CD4-positive, alpha-beta T cell treated with Interferon gamma for 1 hour (primary cell): ENCODE data around the gene GPR108.

Experiments
- DNase-seq: peaks from one replicate; pipeline ENCODE4 v3.0.0-alpha.2; 2020

GPR108 gene

DNA sequence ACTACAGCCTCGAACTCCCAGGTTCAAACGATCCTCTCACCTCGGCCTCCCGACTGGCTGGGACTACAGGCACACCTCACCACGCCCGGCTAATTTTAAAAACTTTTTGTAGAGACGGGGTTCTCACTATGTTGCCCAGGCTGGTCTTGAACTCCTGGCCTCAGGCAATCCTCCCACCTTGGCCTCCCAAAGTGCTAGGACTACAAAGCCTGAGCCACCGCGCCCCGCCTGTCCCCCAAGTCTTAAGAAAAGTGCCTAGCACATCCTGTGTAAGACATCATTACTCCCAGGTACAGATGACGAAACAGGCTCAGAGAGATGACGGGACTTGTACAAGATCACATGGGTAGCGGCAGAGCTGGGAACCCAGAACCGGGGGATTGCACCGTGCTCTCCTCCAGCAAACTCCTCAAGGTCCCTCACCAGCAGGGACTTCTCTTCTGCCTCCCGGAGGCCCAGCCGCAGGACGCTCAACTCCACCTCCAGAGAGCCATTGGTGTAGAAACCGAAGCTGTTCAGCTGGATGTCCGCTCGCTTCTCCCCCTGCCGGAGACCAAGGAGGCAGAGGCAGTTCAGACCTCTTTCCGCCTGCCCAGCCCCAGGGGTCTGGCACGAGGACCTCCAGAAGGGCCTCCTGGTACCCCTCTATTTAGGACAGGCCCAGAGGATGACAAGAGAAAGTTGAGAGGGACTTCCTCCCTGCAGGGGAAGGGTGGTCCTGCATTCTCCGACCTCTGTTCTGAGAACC, 1.0 kb downstream of the GPR108 start:
- DNase-seq, result peak; percentile 76

DNA sequence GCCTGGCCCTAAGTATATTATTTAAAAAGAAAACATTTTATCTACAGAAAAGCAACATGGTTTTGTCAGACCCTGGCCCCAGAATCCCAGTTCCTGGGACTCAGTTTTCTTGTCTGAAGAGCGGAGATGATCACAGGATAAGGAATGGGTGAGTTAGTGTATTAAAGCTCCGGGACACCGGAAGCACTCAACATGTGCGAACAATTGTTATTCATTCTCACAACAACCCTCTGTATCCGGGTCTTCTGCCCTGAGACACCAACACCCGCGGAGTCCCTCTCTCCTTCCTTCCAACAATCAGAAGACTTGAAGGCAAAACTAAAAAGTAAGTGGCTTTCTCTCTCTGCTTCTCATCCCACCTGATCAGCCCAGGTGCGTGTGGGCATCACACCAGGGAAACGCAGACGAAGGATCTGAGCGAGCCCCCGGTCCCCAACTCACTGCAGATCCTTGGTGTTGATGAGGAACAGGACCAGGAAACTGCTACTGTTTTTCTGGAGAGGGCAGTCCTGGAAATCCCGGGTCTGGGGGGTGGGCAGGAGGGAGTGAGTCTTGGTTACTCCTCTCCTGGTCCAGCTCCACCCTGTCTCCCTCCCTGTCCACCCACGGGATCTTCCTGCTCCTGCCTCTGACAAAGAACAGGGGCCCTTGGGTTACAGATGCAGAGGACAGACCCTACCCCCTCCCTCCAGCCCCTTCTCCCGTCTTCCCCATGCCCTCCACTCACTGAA, 2.0 kb downstream of the GPR108 start:
- no peak for DNase-seq

DNA sequence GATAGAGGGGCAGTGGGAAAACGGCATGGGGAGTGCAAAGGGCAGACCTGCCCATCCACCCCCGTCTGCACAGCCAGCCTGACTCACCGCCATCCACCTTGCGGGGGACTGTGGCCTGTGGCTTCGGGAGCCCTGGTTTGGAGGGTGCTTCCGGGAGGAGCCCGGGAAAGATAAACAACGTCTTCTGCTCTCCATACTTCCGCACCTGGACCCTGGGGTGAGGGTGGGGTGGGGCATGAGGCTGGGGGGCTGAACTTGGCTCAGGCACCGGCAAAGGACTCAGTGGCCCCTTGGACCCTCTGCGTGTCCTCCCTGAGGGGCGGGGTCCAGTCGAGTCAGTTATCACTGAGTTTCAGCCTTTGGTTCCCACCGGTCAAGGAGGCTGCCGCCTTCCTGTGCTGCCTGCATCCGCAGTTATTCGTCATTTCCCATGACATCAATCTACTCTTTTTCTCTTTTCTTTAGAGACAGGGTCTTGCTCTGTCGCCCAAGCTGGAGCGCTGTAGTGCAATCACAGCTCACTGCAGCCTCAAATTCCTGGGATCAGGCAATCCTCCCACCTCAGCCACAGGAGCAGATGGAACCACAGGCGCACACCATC, 3.2 kb downstream of the GPR108 start:
- no peak for DNase-seq

DNA sequence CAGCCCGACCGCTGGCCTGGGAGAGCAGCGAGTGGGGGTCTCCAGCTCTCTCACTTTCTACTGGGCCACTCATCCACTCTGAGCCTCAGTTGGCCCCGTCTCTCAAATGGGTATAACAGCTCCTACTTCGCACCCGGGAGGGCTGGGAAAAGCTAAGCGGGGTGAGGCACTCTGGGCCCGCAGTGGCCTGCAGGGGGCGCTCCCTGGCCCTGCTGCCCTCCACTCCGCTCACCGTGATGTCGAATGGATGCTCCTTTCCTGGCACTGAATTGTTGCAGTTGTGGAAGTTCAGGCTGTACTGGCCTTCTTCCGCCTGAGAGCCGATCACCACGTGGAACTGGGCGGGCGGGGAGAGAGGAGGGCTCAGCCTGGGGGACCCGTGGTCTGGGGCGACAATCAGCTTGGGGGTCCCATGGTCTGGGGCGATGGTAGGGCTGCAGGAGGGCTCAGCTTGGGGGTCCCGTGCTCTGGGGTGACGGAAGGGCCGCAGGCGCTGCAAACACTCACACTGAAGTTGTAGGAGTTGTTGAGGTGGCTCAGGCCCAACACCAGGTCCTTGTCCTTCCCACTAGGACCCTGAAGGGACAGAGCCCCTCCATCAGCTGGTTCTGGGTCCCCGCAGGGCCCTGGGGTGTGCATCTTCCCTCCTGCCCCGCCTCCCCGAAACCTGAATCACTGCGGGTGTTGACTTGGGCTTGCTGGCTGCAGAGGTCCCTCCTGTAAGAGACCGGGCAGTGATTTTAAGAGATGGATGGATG, 3.9 kb downstream of the GPR108 start:
- no peak for DNase-seq

DNA sequence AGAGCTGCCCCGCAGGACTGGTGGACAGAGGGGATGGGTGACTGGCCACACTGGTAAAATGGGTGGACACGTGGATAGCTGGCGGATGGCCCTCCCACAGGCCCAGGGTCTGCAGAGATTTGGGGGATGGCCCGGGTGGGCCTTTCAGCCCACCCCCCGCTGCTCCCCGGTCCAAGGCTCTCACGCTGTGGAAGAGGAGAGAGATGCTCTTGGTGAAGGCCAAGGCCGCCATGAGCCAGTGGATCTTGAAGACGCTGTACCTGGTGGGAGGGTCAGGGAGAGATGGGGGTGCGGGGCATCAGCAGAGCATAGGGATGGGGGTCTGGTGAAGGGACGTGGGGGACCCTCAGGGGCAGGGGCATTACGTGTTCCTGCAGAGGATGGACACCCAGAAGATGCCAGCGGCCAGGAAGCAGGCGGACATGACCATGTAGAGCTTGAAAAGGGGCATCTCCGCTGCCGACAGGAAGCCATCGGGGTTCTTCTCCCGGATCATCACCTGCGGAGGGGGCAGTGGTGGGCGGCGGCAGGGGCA, 4.5 kb downstream of the GPR108 start:
- DNase-seq, result no peak

DNA sequence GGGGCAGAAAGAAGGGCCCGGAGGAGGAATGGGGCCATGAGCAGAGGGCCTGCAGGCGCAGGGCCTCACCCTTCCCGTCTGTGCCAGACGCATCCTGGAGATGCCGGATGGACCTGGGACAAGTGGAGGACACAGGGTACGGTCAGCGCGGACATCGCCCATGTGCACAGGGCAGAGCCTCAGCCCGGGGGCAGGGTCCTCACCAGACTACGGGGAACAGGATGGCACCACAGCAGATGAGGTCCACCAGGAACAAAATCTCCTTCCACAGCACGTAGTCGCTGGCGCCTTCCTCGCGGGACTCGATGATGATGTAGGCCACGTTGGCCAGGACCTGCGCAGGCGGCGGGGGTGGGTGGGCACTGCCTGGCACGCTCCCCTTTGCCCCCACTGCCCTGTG, 5.6 kb downstream of the GPR108 start:
- no peak for DNase-seq

DNA sequence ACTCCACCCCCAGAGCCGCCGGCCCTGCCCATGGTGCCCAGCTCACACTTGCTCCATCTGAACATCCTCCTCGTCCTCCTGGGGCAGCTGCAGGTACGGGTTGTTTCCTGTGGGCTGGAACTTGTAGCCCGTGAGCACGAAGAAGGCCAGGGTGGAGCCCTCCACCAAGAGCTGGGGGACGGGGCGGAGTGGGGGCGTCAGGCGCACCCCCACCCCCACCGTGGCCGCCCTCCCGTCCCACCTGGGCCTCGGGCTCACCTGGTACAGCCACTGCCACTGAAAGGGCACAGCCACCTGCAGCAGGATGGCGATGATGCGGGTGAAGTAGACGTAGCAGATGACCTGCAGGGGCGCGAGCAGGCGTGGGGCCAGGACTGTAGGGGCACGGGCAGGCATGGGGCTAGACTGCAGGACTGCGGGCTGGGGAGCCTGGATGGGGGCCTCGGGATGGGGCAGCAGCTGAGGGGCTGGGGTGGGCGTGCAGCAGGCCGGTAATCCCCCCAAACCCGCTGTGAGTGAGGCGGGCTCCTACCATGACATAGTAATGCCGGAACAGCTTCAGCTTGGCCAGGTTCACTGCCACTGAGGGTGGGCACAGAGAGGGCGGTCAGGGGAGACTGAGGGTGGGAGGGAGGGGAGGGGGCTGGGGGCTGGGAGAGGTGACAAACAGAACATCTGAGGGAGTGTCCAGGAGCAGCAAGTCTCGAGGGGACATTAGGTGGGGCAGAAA, 6.3 kb downstream of the GPR108 start:
- DNase-seq, result no peak

DNA sequence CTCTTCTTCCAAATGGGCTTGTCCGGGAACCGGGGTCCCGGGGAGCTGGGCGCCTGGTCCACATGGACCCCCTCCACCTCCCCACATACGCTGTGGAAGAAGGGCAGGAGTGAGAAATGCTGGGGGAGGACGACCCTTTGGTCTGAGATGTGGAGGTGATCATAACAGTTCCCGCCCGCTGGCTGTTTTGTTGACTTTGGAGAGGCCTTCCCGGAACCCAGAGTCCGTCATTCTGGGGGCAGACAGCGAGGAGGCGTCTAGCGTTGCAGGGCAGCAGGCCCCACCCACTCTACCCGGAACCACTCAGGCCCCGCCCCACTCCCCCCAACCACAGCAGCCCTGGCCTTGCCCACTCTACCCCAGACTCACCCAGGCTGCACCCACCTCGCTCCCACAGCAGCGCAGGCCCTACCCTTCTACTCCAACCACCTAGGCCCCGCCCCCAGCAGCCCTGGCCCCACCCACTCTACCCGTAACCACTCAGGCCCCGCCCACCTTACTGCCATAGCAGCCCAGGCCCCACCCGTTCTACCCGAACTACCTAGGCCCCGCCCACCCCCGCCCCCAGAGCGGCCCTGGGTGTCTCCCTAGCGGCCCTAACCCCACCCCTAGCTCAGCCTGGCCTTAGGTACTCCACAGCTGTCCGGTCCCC, 7.1 kb downstream of the GPR108 start:
- no peak for DNase-seq

DNA sequence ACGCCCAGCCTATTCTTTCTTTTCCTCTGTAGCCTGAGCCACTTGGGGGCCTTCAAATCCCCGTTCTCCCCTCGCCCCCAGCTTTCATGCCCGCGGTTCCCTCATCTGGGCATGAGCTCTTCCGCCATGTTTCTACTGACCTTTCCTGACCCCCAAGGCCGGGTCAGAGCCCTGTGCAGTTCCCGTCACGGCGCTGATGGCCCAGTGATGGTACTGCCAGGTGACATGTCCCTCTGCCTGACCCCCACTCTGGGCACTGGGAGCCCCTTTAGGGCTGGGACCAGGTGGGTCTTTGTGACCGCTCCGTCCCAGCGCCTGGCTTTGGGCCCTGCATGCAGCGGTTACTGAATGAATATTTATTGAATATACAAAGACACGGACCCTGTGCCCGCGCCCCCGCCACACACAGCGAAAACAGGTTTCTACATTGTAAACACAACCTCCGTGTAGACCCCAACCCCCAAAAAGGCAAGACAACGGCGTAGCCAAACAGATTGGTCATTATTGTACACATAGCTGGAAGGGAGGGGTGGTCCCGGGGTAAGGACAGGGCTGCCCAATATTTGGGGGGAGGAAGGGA, 7.7 kb downstream of the GPR108 start:
- no peak for DNase-seq

DNA sequence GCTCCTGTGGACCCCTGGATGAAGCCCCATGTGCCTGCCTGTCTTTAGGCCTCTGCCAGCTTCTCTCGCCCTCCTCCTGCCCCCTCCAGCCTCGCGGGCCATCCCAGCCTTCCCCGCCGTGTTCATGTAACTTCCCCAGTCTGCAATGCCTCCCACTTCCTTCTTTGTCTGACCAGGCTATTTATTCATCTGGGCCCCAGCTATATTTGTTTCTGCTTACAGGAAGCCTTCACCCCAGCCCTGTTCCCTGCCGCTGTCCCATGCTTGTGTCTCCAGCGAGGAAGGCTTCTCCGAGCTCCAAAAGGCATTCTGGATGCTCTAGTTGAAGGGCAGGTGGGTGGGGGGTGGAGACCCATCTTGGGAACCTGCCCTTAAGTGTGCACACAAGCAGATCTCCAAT, 9.0 kb downstream of the GPR108 start:
- DNase-seq, result peak; percentile 36

DNA sequence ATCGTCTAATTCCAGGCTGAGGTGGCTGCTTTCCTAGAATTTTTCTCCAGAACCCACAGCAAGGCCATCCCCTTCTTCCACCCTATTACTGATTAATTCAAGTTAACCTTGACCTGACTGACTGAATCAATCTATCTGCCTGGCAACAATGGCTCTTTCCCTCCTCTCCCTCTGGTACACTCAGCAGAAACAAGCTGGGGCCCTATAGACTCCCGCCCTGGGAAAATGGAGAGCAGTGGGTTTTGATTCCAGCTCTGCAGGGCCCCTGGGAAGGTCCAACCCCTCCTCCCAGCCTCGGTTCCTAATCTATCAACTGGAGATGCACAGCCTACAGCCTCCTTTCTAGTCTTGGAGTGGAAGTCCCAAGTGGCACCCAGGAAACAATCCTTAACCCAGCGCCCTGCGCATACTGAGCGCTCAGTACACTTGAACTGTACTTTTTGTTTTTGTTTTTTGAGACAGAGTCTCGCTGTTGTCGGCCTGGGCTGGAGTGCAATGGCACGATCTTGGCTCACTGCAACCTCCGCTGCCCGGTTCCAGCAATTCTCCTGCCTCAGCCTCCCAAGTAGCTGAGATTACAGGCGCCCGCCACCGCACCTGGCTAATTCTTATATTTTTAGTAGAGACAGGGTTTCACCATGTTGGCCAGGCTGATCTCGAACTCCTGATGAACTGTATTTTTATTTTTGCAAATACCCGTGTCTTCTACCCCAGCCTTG, 11.7 kb downstream of the GPR108 start:
- DNase-seq, result no peak

DNA sequence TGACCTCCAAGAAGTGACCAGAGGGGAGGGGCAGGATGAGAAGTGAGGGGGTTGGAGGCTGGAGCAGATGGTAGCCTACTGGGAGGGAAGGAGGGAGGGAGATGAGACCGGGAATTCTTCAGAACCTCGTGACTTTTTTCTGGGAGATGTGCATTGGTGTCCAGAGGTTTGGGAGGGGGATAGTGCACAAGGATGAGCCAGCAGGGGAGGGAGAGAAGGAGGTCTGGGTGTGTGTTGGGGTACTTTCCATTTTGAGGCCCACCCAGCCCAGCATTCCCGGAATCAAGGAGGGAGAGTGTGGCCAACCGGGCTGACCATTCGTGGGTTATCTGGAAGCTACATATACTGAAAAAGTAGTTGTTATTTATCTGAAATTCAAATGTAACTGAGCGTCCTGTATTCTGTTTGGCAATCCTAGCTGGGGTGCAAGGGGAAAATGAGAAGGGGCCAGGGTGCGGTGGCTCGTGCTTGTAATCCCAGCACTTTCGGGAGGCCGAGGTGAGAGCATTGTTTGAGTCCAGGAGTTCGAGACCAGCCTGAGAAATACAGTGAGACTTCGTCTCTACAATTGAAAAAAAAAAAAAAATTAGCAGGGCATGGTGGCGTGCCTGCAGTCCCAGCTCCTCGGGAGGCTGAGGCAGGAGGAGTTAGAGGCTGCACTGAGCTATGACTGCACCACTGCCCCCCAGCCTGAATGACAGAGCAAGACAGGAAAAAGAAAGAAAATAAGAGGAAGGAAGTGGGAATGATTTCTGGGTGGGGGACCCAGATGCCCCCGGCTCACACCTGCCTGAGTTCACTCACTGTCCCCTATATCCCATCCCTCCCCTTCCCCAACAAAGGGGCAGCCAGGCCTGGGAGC, 12.5 kb downstream of the GPR108 start:
- no peak for DNase-seq

DNA sequence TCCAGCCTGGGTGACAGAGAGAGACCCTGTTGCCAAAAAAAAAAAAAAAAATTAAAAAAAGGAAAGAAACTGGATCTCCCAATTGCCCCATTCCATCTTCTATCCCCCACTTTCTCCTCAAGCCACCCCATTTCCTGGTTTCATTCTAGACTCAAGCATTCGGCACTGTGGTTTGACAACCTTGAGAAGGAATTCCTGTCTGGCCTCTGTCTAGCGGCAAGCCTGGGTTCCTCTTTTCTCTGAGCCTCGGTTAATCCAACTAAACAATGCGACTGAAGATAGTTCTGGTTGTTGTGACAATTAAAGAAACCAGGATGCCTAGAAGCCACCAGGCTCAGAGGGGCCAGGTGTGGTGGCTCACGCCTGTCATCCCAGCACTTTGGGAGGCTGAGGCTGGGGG, 13.6 kb downstream of the GPR108 start:
- no peak for DNase-seq

DNA sequence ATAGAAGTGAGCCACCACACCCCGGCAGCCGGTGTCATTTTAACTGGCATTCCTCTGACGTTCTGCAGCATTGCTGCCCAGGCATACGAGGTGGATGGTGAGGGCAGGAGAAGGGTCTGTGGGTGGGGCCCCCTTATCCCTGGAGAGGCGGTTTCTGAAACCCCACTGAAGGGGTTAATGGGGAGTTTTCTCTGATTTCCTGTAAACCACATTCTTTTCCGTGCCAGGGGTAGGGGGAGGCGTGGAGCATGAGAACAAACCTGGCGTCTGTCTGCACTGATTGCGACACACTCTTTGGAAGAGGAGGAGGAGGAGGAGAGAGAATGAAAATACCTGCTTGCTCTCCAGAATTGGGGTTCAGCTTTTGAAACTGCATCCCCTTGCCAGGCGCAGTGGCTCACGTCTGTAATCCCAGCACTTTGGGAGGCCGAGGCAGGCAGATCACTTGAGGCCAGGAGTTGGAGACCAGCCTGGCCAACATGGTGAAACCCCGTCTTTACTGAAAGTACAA, 14.2 kb downstream of the GPR108 start:
- DNase-seq, result no peak

DNA sequence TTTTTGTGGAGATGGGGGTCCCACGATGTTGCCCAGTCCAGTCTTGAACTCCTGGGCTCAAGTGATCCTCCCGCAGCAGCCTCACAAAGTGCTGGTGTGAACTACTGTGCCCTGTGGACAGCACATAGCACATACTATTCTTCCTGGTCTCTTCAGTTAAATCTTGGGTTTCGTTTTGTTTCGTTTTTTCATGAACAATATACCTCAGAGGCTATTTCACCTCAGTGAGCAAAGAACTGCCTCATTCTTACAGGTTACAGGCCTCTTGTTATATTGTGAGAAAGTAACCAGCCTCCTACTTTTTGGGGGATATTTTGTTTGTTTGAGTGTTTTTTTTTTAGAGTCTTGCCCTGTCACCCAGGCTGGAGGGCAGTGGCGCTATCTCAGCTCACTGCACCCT, 15.6 kb downstream of the GPR108 start:
- no peak for DNase-seq

DNA sequence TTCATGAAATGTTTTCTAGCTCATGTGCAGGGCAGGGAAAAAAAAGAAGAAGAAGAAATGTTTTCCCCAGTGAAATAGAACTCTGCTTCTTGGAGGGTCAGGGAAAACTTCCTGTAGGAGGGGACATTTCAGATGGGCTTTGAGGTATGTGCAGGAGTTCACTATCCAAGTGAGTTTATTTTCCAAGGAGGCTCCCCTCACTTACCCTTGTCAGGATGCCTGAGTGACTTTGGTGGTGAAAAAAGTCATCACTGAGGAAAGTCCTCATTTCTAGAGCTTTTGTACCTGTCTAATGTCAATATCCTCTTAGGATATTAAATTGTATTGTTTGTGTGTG, 16.3 kb downstream of the GPR108 start:
- no peak for DNase-seq

DNA sequence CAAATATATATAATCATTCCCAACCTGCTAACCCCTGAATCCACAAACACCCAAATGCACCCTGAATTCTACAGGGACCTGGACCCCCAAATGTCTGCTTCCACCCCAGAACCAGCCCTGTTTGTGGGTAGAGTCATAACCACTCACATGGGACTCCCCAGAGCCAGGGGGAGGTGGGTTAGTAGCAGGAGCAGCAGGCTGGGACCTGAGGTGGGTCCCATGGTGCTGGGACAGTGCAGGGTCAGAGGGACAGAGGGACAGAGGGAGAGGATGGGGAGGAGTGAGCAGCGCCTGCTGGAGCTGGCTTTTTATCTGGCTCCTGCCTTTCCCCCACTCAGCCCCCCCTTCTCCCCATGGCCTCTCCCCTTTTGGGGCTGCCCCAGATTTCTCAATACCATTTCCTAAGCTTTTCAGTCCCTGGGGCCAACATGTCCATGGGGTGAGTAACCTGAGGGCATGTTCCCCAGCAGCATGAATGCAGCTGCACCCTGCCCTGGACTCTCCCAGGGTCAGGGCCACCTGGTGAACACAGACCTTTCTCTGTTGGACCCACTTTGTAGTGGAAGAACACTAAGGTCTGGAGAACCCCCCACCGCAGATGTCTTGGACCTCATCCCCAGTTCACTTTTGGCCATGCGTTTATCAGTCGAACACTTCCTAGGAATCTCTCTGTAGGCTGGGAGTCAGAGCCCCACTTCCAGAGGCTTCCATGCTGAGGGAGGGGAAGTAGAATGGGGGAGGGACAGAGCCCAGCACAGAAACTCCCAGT, 16.8 kb downstream of the GPR108 start, which contains the start of gene C3:
Gene C3, minus strand, starts transcription at position 282 of the 769 bp plus-strand sequence. Its CDS starts 61 bp downstream, at position 221.
- DNase-seq, result peak; percentile 56

DNA sequence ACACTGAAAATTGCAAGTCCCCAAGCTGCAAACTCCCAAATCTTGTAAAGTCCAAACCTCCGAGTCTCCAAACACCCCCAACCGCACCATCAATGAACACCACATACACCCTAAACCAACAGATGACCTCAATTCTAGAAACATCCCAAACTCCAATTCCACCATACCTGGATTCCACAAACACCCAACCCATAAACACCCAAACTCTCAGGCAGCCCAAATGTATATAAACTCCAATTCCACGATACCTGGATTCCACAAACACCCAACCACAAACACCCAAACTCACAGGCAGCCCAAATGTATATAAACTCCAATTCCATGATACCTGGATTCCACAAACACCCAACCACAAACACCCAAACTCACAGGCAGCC, 17.4 kb downstream of the GPR108 start:
- no peak for DNase-seq

DNA sequence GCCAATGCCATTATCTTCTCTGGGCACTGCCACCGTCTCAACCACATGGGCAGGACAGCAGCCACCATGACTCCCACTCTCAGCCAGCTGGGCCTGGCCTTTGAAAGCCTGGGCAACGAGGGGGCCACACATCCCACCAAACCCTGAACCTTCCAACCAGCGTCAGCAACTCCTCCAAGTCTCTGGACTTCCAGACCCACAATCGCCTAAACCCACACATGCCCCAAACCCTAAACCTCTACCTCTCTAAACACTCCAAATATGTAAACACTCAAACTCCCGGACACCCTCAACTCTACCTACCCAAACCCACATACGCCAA, 17.9 kb downstream of the GPR108 start:
- no peak for DNase-seq
